Naive thymus-derived CD8-positive, alpha-beta T cell (primary cell): ENCODE measurements around the gene ETV1. TPM values are rescaled to one million over a fixed set of nuclear protein-coding genes. Genes with fewer than 3 reads are reported as not detected.
A peak's percentile ranks its signal among the peaks of the same experiment; 100 is the strongest.

ENCODE experiments used
- ATAC-seq, 2 donors: fragments of 150-1000 bp; cut with Tn5 transposase in 1 of 2; sonication (Bioruptor Pico), chemical (Tn5 transposase) in 1 of 2; 1 replicate in 1 of 2; 2 replicates in 1 of 2; pipeline ENCODE4 v1.10.0; 2021; ENCODE audit warnings: mild to moderate bottlenecking in 2 of 2, moderate library complexity in 2 of 2
- POLR2A ChIA-PET: fragments of 350-600 bp; sonication (Branson Sonifier 250); formaldehyde crosslinking; loops from one replicate; lab custom pipeline; 2021; ENCODE audit warnings: antibody characterized with exemption; lab: Charles Lee
- DNase-seq, 10 donors: peaks; one replicate each; pipeline versions ENCODE4 v3.0.0 to v3.0.0-alpha.2; 2020 to 2022
- H3K27ac Mint-ChIP-seq, 10 donors: one replicate each; pipeline ENCODE4 v1.8.0; 2020 to 2022; ENCODE audit warnings: mild to moderate bottlenecking in 10 of 10, mixed read lengths in 10 of 10, moderate library complexity in 4 of 10, inconsistent platforms in 1 of 10
- H3K27me3 Mint-ChIP-seq, 5 donors: one replicate each; pipeline ENCODE4 v1.8.0; 2021 to 2022; ENCODE audit warnings: mixed read lengths in 5 of 5
- H3K36me3 Mint-ChIP-seq, 3 donors: one replicate each; pipeline ENCODE4 v1.8.0; 2020 to 2022; ENCODE audit warnings: mixed read lengths in 3 of 3, mild to moderate bottlenecking in 2 of 3, inconsistent platforms in 1 of 3
- H3K4me1 Mint-ChIP-seq, 4 donors: one replicate each; pipeline ENCODE4 v1.8.0; 2021 to 2022; ENCODE audit warnings: mixed read lengths in 4 of 4
- H3K4me3 Mint-ChIP-seq, 10 donors: one replicate each; pipeline ENCODE4 v1.8.0; 2020 to 2022; ENCODE audit warnings: mild to moderate bottlenecking in 10 of 10, mixed read lengths in 10 of 10, moderate library complexity in 6 of 10, inconsistent platforms in 1 of 10
- H3K9me3 Mint-ChIP-seq, 9 donors: one replicate each; pipeline ENCODE4 v1.8.0; 2020 to 2022; ENCODE audit warnings: mixed read lengths in 9 of 9, mild to moderate bottlenecking in 3 of 9, inconsistent platforms in 1 of 9, moderate library complexity in 1 of 9
- polyA plus RNA-seq, 3 donors: library from polyadenylated mRNA; unstranded; fragments of 300-500 nt; fragmentation: Illumina TruSeq; gene quantifications; one replicate each; pipeline ENCODE4 v1.2.3, GENCODE V29; 2021
- total RNA-seq, 8 experiments: library from RNA in 2 of 8; stranded (reverse) in 2 of 8; gene quantifications; one replicate each; pipeline ENCODE4 v1.2.3 and lab custom pipeline; 2021 to 2026

The ETV1 gene
- total and polyA plus RNA-seq, 5 experiments from 2014 or later: not detected

DNA sequence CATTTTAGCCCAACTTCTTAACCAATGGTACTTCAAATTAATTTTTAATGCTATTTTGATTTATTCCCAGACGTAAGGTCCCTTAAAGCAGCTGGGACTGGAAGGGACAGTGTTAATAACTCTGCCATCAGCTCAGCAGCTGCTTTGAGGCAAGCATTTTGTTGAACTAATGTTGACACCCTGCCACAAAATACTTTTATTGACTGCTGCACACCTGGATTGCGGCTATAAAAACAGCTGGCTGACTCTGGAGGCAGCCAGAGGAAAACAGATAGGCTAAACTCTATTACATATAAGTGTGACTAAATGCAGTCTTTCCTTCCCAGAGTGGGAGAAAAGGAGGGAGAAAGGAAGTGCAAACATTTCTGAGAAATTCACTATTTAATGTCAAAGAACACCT lies 77.6 kb downstream of the ETV1 start:
- DNase-seq: no peak
- POLR2A ChIA-PET: no interaction called here
- ATAC-seq: no peak
- Mint-ChIP-seq H3K9me3 (no peaks in the 10 kb centered on the region), H3K4me3 (no peak overlapping the region), H3K27me3 (no peaks in the 10 kb centered on the region), H3K4me1 (peaks cover 6 to 39% (median 25%) of the 10 kb centered on the region in 4 donors), H3K36me3 (no peaks in the 10 kb centered on the region), H3K27ac (no peak overlapping the region)

DNA sequence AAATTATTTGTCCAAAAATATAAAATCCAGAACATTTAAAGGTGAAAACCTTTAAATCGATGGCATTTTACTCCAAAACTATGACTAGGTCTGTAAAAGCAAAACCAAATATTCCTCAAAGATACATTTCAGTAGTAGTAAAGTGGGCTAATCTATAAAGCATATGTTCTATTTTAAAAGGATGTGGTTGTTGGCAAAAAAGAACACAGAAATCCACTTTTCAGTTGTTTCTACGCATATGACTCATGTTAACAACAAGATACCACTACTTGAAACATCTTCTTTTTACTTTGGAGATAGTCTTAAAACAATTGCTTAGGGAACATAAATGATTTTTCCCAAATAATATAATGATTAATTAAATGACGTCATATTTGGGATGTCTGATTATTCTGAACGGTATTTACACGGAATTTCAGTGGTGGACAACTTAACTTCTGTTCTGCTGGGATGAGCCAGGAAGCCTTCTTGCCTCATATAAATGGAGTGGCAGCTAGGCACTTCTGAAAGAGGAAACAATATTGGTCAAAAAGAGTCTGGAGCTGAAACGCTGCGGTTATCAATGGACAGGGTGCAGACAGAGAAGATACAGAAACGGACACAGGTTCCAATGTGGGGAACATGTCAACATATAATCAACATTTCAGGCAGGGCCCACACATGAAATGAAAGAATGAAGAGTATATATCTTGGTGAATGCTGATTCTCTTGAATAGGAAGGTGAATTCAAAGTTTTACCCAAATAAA lies 78.5 kb downstream of the ETV1 start:
- ATAC-seq (peak in 1 of 2 donors; percentile 45), DNase-seq (peak in 1 of 10 donors; percentile 8)
- Mint-ChIP-seq H3K27ac (peak overlapping the region in 1 of 10 donors; percentile 8), H3K9me3 (no peaks in the 10 kb centered on the region), H3K4me3 (peak overlapping the region in 2 of 10 donors; percentile 21 to 23), H3K27me3 (no peaks in the 10 kb centered on the region), H3K4me1 (peaks cover 6 to 39% (median 25%) of the 10 kb centered on the region in 4 donors), H3K36me3 (no peaks in the 10 kb centered on the region)
- POLR2A ChIA-PET: no interaction called here

DNA sequence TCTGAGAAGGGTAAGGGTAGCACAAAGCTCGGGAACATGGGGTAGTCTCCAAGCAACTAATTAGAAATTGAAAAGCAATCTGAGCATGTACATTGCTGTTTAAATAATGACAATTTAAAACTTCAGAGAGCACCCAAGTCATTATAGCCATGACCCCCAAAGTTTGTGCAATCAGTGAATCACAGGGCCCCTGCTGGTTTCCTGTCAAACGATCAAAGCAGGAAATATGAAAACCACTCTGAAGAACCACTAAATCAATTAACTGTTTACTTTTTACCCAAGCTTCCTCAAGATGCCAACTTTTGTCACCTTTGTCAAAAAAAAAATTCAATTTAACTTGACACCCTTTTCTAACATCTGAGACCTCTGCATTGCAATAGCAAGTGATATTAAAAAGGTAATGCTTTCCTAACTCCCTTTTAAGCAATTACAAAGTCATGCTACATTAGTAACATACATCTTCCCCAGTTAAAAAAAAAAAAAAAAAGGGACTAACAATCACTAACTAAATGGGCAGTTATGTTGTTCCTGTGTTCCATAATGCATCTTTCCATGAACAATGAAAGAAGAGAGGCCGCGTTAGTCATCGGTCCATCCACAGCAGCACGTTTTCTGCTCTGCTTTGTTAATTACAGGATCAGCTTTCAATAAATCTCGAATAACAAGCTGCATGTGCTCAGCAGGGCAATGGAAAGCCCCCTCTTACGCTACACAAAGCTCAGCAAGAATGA lies 80.6 kb downstream of the ETV1 start:
- no peaks in the 10 kb centered on the region for H3K9me3 Mint-ChIP-seq
- POLR2A ChIA-PET: no interaction called here
- peaks cover 6 to 43% (median 27%) of the 10 kb centered on the region in 4 donors for H3K4me1 Mint-ChIP-seq
- peak overlapping the region in 7 of 10 donors; percentile 2 to 39 (median 30) for H3K4me3 Mint-ChIP-seq
- H3K36me3 Mint-ChIP-seq: no peaks in the 10 kb centered on the region
- ATAC-seq (peak; percentile 23 to 40), DNase-seq (peak in 2 of 10 donors; percentile 6 to 18)
- no peaks in the 10 kb centered on the region for H3K27me3 Mint-ChIP-seq
- H3K27ac Mint-ChIP-seq: peak overlapping the region in 1 of 10 donors; percentile 20

DNA sequence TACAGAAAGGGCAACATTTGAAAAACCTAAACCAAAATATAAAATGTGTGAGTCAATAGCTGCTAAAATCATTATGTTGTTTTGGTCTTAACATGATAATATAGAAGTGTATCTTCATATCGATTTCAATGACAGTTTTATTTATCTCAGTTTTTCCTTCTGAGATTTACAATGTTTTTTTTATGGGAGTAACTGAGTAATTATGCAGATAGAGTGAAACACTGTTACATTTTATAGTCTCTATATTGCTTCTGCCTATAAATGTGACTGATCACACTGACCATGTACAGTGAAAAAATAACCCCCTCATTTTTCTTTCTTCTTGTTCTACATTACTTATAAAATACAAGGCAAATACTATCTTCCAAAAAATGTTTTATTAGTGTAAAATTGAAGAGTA lies 81.6 kb downstream of the ETV1 start:
- Mint-ChIP-seq H3K27me3 (no peaks in the 10 kb centered on the region), H3K4me1 (peaks cover 6 to 43% (median 27%) of the 10 kb centered on the region in 4 donors), H3K4me3 (no peak overlapping the region), H3K9me3 (no peaks in the 10 kb centered on the region), H3K27ac (no peak overlapping the region), H3K36me3 (no peaks in the 10 kb centered on the region)
- ATAC-seq (no peak), DNase-seq (no peak)
- POLR2A ChIA-PET: no interaction called here

DNA sequence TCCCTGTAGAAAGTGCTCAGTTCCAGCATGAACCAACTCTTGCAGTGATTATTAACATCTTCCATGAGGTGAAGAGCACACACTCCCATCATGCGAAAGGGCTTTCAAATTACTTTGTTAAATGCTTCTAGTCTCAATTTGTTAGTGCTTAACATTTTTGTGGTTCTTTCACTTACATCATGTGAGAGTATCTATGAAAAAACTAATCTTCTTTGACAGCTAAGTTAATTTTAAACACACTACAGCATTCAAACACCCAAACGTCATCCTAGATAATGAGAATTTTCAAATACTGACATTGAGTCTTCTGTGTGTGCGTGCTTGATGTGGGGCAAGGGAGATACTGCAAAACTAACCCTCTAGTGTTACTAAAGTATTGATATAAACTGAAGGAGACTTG lies 84.8 kb downstream of the ETV1 start:
- no peaks in the 10 kb centered on the region for H3K9me3 Mint-ChIP-seq
- POLR2A ChIA-PET: no interaction called here
- H3K4me1 Mint-ChIP-seq: peaks cover 5 to 25% (median 18%) of the 10 kb centered on the region in 4 donors
- no peak for DNase-seq
- H3K27me3 Mint-ChIP-seq: no peaks in the 10 kb centered on the region
- no peak for ATAC-seq
- H3K27ac Mint-ChIP-seq: no peak overlapping the region
- no peak overlapping the region for H3K4me3 Mint-ChIP-seq
- H3K36me3 Mint-ChIP-seq: no peaks in the 10 kb centered on the region

DNA sequence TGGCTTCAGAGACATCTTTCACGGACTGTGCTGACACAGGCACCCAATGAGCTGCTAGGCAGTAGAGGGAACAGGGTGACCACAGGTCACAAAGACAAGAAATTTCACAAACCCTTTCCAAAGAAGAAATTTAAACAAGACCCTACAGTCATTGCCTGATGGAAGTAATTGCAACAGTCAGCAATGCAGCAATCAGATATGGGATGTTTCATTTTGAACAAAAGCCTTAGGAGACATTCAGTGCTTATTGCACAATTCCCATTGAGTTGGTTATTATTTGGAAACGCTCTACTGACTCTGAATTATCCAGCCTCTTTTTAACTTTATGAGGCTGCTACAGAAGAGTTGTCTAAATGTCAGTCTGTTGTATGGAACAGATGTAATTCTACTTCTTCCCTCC lies 85.5 kb downstream of the ETV1 start:
- no peak overlapping the region for H3K27ac Mint-ChIP-seq
- no peaks in the 10 kb centered on the region for H3K36me3 Mint-ChIP-seq
- peaks cover 2 to 19% (median 12%) of the 10 kb centered on the region in 4 donors for H3K4me1 Mint-ChIP-seq
- ATAC-seq (no peak), DNase-seq (no peak)
- H3K4me3 Mint-ChIP-seq: no peak overlapping the region
- no peaks in the 10 kb centered on the region for H3K9me3 Mint-ChIP-seq
- POLR2A ChIA-PET: no interaction called here
- no peaks in the 10 kb centered on the region for H3K27me3 Mint-ChIP-seq

DNA sequence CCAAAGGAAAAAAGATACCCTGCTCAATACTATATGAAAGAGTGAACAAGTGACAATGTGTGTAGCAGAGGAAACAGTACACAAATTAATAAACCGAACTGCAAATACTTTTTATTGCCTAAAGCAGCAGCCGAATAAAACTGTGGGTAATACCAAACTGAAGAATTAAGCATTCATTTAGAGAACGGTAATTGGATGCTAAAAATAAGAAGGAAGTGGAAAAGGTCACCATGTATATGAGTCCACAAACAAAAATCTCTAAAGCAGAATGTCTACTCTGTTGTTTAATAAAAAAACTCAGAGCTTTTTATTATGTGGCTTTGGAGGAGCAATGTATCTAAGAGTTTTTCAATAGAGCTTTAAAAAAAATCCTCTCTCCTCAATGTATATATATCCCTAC lies 87.9 kb downstream of the ETV1 start:
- ATAC-seq (no peak), DNase-seq (no peak)
- POLR2A ChIA-PET: no interaction called here
- no peaks in the 10 kb centered on the region for H3K36me3 Mint-ChIP-seq
- no peak overlapping the region for H3K4me3 Mint-ChIP-seq
- H3K27ac Mint-ChIP-seq: no peak overlapping the region
- H3K27me3 Mint-ChIP-seq: no peaks in the 10 kb centered on the region
- H3K4me1 Mint-ChIP-seq: peaks cover 0 to 3% (median 2%) of the 10 kb centered on the region in 4 donors
- H3K9me3 Mint-ChIP-seq: no peaks in the 10 kb centered on the region

DNA sequence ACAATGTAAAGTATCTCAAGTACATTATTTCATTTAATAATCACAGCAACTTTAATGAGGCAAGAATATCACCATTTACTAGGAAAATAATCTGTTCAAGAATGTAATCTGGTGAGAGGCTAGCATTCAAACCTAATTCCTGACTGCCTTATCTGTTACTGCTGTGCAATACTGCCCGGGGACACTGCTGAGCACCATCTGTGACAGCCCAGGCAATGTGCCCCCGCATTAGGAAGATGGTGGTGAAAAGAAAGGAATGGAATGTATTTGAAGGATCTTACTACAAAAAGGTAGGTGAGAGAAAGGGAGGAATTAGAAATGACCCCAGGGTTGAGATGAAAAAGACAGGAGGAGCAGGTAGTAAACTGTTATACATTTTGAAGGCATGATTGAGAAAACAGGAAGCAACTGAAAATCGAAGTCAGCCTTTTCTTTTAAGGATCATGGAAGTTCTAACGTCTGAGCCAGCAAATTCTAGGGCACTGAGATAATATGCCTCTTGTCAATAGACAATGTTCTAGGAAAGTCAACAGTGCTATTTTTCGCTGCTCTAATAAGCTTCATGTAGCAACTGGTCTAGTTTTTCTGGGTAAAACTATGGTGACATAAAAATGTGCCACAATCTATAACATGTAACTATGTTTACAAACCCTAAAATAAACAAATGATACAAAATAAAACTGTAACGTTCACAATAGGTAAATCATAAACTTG lies 90.4 kb downstream of the ETV1 start:
- POLR2A ChIA-PET: no interaction called here
- ATAC-seq (no peak), DNase-seq (no peak)
- Mint-ChIP-seq H3K27ac (no peak overlapping the region), H3K27me3 (peaks cover 0 to 3% (median 0%) of the 10 kb centered on the region in 5 donors), H3K9me3 (peaks cover 0 to 2% (median 0%) of the 10 kb centered on the region in 9 donors), H3K36me3 (no peaks in the 10 kb centered on the region), H3K4me3 (no peak overlapping the region), H3K4me1 (peaks cover 0 to under 1% (median 0%) of the 10 kb centered on the region in 4 donors)

DNA sequence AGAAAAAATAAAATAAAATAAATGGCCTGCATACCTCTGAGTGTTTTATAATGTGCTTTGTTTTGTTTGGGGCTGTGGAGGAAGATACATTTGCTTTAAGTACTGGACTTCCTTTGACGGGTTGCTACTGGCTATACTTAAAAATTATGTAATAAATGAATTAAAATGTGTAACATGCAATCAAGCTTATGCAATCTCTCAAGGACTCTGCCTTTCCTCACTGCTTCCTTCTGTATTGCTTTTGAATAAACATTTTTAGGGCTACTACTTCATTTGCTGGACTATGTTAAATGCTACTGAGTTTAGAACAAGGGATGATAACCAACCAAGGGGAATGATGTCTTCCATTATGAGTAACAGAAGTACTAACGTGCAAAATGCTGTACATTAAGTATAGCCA lies 91.6 kb downstream of the ETV1 start:
- Mint-ChIP-seq H3K36me3 (no peaks in the 10 kb centered on the region), H3K27ac (no peak overlapping the region), H3K4me1 (no peaks in the 10 kb centered on the region), H3K4me3 (no peak overlapping the region), H3K27me3 (peaks cover 0 to 3% (median 0%) of the 10 kb centered on the region in 5 donors), H3K9me3 (peaks cover 0 to 2% (median 0%) of the 10 kb centered on the region in 9 donors)
- ATAC-seq: no peak
- no peak for DNase-seq
- POLR2A ChIA-PET: no interaction called here

DNA sequence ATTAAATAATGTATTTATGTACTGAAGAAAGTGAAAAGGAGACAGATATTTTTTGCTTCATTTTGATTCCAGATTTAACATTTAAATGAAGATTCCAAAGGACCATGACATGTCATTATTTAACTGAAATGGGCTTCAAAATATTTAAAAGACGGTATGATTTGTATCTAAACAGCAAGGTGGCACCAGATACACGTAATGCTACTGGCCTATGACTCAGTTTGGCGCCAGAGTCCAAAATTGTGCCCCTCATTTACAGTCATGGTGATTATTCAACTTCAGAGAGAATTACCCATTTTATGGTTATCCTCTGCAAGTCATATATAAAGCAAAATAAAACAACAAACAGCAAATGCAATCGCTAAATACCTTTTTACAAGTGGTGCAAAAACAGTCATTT lies 94.5 kb downstream of the ETV1 start:
- Mint-ChIP-seq H3K4me1 (no peaks in the 10 kb centered on the region), H3K27me3 (peaks cover 0 to 3% (median 0%) of the 10 kb centered on the region in 5 donors), H3K27ac (no peak overlapping the region), H3K36me3 (no peaks in the 10 kb centered on the region), H3K4me3 (no peak overlapping the region), H3K9me3 (peaks cover 0 to 2% (median 0%) of the 10 kb centered on the region in 9 donors)
- DNase-seq: no peak
- POLR2A ChIA-PET: no interaction called here
- no peak for ATAC-seq

DNA sequence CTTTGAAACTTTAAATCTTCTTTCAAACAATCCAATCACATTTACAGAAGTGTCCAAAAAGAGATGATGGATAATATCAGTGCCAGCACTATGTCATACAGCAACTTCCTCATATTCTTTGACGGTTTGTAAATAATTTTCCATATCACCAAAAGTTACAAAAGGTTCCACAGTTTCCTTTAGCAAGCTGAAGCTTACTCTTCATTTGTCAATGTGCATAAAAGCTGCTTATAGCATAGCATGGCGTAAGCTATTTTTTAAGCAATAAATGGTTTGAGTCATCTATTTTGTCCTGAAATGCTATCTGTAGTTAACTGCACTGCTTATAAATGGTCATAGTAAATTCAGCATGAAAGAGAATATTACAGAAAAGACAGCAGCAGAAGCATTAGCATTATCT lies 95.1 kb downstream of the ETV1 start:
- H3K27ac Mint-ChIP-seq: no peak overlapping the region
- no peaks in the 10 kb centered on the region for H3K36me3 Mint-ChIP-seq
- H3K4me1 Mint-ChIP-seq: no peaks in the 10 kb centered on the region
- POLR2A ChIA-PET: no interaction called here
- no peak for DNase-seq
- H3K27me3 Mint-ChIP-seq: peaks cover 0 to 3% (median 0%) of the 10 kb centered on the region in 5 donors
- peaks cover 0 to 2% (median 0%) of the 10 kb centered on the region in 9 donors for H3K9me3 Mint-ChIP-seq
- ATAC-seq: no peak
- H3K4me3 Mint-ChIP-seq: no peak overlapping the region

DNA sequence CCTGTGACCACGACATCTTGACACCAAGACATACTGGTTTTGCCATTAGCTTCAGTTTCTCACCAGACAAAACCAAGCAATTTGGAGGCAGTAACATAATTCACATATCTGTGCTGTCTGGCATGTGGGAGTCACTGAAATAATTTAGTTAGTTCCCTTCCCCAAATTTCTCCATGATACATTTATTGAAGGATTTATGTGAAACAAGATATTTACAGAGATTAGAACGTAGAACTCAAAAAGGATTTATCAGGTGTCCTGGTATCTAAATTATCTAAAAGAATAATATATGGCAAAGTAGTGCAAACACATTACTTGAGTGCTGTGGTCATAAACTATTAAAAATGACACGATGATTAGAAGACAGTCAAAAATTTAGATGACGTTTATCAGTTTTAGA lies 98.7 kb downstream of the ETV1 start:
- POLR2A ChIA-PET: no interaction called here
- ATAC-seq: no peak
- no peak for DNase-seq
- H3K4me3 Mint-ChIP-seq: no peak overlapping the region
- H3K36me3 Mint-ChIP-seq: no peaks in the 10 kb centered on the region
- H3K27ac Mint-ChIP-seq: no peak overlapping the region
- peaks cover 0 to 2% (median 0%) of the 10 kb centered on the region in 9 donors for H3K9me3 Mint-ChIP-seq
- peaks cover 0 to under 1% (median 0%) of the 10 kb centered on the region in 5 donors for H3K27me3 Mint-ChIP-seq
- no peaks in the 10 kb centered on the region for H3K4me1 Mint-ChIP-seq

DNA sequence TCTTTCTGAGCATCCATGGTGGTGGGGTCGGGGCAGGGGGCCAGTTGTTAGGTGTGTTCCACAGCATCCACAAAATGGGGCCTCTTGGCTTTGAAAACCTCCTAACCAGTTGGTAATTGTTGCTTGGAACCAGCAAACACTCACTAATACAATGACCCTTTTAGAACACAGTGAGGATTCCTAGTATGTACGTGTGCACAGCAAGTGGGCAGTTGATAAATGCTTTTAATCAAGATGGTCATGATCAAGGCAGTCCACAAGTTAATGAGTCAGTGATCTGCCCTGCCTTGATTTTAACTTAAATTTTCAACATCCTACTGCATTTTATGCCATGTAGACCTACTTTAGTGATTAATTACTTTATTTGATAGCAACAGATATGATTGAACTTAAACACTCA lies 103.1 kb downstream of the ETV1 start:
- DNase-seq: no peak
- H3K27ac Mint-ChIP-seq: no peak overlapping the region
- H3K4me1 Mint-ChIP-seq: no peaks in the 10 kb centered on the region
- no peaks in the 10 kb centered on the region for H3K27me3 Mint-ChIP-seq
- no peak overlapping the region for H3K4me3 Mint-ChIP-seq
- ATAC-seq: no peak
- no peaks in the 10 kb centered on the region for H3K36me3 Mint-ChIP-seq
- H3K9me3 Mint-ChIP-seq: peaks cover 0 to 2% (median 0%) of the 10 kb centered on the region in 9 donors
- POLR2A ChIA-PET: no interaction called here
